CD14-positive monocyte (primary cell): Measurements from ENCODE around the gene FLRT3. TPM values are rescaled to one million over a fixed set of nuclear protein-coding genes. Genes with fewer than 3 reads are reported as not detected.

Experiments used
- DNase-seq, 3 donors: peaks; one replicate each; pipeline ENCODE4 v3.0.0-alpha.2; 2011 to 2022
- H2AFZ ChIP-seq: 2 replicates; pipeline ENCODE4 v1.6.0; 2012; ENCODE audit warnings: mild to moderate bottlenecking, low read depth, low read length, inconsistent platforms; ENCODE audit not compliant: insufficient read depth, poor library complexity, severe bottlenecking
- H3K27ac ChIP-seq, 2 donors: 1 replicate in 1 of 2; 2 replicates in 1 of 2; pipeline ENCODE4 v1.5.1; 2012 to 2013; ENCODE audit warnings: low read length in 2 of 2, control low read depth in 1 of 2, inconsistent platforms in 1 of 2, low read depth in 1 of 2, mild to moderate bottlenecking in 1 of 2
- H3K27me3 ChIP-seq, 2 donors: one replicate each; pipeline versions ENCODE4 v1.6.0 to v1.6.1; 2011 to 2013; ENCODE audit warnings: low read length in 2 of 2; ENCODE audit not compliant: control insufficient read depth in 2 of 2, insufficient read depth in 2 of 2
- H3K36me3 ChIP-seq, 2 donors: replicated peaks in 1 of 2; 1 replicate in 1 of 2; 2 replicates in 1 of 2; pipeline versions ENCODE4 v1.5.1 to v1.6.1; 2012 to 2013; ENCODE audit warnings: low read length in 2 of 2, control low read depth in 1 of 2, inconsistent platforms in 1 of 2, mild to moderate bottlenecking in 1 of 2; ENCODE audit not compliant: insufficient read depth in 2 of 2, control insufficient read depth in 1 of 2
- H3K4me1 ChIP-seq, 2 donors: 1 replicate in 1 of 2; 2 replicates in 1 of 2; pipeline versions ENCODE4 v1.5.1 to v1.6.1; 2012 to 2013; ENCODE audit warnings: low read length in 2 of 2, control low read depth in 1 of 2, inconsistent platforms in 1 of 2, mild to moderate bottlenecking in 1 of 2, moderate library complexity in 1 of 2; ENCODE audit not compliant: insufficient read depth in 2 of 2, control insufficient read depth in 1 of 2
- H3K4me2 ChIP-seq: replicated peaks from 2 replicates; pipeline ENCODE3; 2012; ENCODE audit warnings: low read length, moderate library complexity, mild to moderate bottlenecking; ENCODE audit not compliant: poor library complexity, severe bottlenecking; ENCODE audit errors: extremely low read depth
- H3K4me3 ChIP-seq, 3 experiments: fragments of 200-600 bp in 1 of 3; sonication (generic) in 1 of 3; replicated peaks in 1 of 3; 1 replicate in 2 of 3; 2 replicates in 1 of 3; pipeline ENCODE4 v1.5.1; 2011 to 2013; ENCODE audit warnings: low read length in 3 of 3, mild to moderate bottlenecking in 3 of 3, control low read depth in 2 of 3, low read depth in 2 of 3, inconsistent platforms in 1 of 3, moderate library complexity in 1 of 3
- H3K79me2 ChIP-seq: 2 replicates; pipeline ENCODE4 v1.6.0; 2012; ENCODE audit warnings: mild to moderate bottlenecking, control low read depth, inconsistent platforms, low read length, moderate library complexity; ENCODE audit not compliant: insufficient read depth
- H3K9ac ChIP-seq: 2 replicates; pipeline ENCODE4 v1.6.0; 2017; ENCODE audit warnings: low read length, mild to moderate bottlenecking; ENCODE audit not compliant: insufficient read depth, poor library complexity, severe bottlenecking
- H3K9me3 ChIP-seq, 2 donors: replicated peaks in 1 of 2; 1 replicate in 1 of 2; 2 replicates in 1 of 2; pipeline versions ENCODE4 v1.5.1 to v1.6.1; 2012 to 2013; ENCODE audit warnings: low read length in 2 of 2, control low read depth in 1 of 2; ENCODE audit not compliant: control insufficient read depth in 1 of 2, insufficient read depth in 1 of 2
- H4K20me1 ChIP-seq: 2 replicates; pipeline ENCODE4 v1.6.0; 2012; ENCODE audit warnings: mild to moderate bottlenecking, low read length, control low read depth, moderate library complexity; ENCODE audit not compliant: insufficient read depth
- H3K27ac Mint-ChIP-seq, 7 donors: one replicate each; pipeline ENCODE4 v1.8.0; 2020; ENCODE audit warnings: mild to moderate bottlenecking in 7 of 7, mixed read lengths in 7 of 7, moderate library complexity in 6 of 7, inconsistent platforms in 2 of 7
- H3K27me3 Mint-ChIP-seq, 3 donors: one replicate each; pipeline ENCODE4 v1.8.0; 2021 to 2022; ENCODE audit warnings: low read depth in 3 of 3, mild to moderate bottlenecking in 3 of 3, mixed read lengths in 3 of 3, moderate library complexity in 3 of 3, inconsistent platforms in 1 of 3
- H3K36me3 Mint-ChIP-seq, 2 donors: one replicate each; pipeline ENCODE4 v1.8.0; 2020; ENCODE audit warnings: mixed read lengths in 2 of 2, inconsistent platforms in 1 of 2, mild to moderate bottlenecking in 1 of 2
- H3K4me1 Mint-ChIP-seq: one replicate; pipeline ENCODE4 v1.8.0; 2020; ENCODE audit warnings: mild to moderate bottlenecking, mixed read lengths
- H3K4me3 Mint-ChIP-seq, 2 donors: one replicate each; pipeline ENCODE4 v1.8.0; 2020; ENCODE audit warnings: mild to moderate bottlenecking in 2 of 2, mixed read lengths in 2 of 2, moderate library complexity in 1 of 2
- H3K9me3 Mint-ChIP-seq, 7 donors: one replicate each; pipeline ENCODE4 v1.8.0; 2020 to 2022; ENCODE audit warnings: mixed read lengths in 7 of 7, mild to moderate bottlenecking in 6 of 7, moderate library complexity in 6 of 7, inconsistent platforms in 2 of 7
- WGBS: methylation state at CpG from one replicate; pipeline ENCODE4 v1.1.5; 2013; ENCODE audit warnings: missing lambda C conversion rate; ENCODE audit not compliant: insufficient coverage; 5-methylcytosine and 5-hydroxymethylcytosine counted together
- intact Hi-C, 2 donors: fragments of 100-400 bp; cut with micrococcal nuclease; formaldehyde crosslinking; loops; one replicate each; pipeline versions ENCODE4 v1.15.0 to v1.15.1; 2023
- polyA plus RNA-seq, 3 donors: library from polyadenylated mRNA; depleted of rRNA in 1 of 3; unstranded in 2 of 3; stranded (reverse) in 1 of 3; fragments of 300-500 nt in 2 of 3; fragments of >200 nt in 1 of 3; fragmentation: Illumina TruSeq in 2 of 3; gene quantifications; 1 replicate in 2 of 3; 2 replicates in 1 of 3; pipeline ENCODE4 v1.2.3, GENCODE V29; 2012 to 2021
- TF ChIP-seq, protein P1 (sequence below): fragments of 200-600 bp; IDR thresholded peaks from one replicate; pipeline ENCODE4 v1.8.0; 2022; ENCODE audit warnings: antibody characterized with exemption, mild to moderate bottlenecking

Gene FLRT3
- polyA plus RNA-seq, 3 donors = not detected

DNA sequence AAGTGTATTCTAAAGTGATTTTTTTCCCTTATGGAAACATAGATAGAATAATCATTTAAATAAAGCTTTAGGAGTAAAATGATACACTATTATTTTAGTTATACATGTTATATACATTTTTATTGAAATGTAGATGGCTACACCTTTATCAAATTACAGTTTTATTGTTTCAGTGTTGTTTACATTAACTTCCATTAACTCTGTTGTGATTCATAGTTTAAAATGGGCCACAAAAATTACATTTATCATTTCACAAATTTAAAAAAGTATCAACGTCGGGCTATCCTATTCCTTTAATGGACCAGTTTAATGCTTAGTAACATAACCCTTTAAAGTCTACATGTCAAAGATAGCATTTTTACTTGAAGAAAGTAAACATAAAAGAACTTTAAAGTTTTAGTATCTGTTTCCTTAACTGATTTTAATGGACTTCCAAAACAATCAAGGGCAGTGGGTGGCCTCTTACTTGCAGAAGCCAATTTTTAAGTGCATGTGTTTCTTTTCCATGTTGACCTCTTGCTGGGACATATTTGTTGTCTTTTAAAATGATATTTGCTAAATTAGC is 47.8 kb upstream of the FLRT3 start:
- no CpG with 5 or more reads among the region's 2 CpGs for WGBS
- TF ChIP-seq, protein P1, sequence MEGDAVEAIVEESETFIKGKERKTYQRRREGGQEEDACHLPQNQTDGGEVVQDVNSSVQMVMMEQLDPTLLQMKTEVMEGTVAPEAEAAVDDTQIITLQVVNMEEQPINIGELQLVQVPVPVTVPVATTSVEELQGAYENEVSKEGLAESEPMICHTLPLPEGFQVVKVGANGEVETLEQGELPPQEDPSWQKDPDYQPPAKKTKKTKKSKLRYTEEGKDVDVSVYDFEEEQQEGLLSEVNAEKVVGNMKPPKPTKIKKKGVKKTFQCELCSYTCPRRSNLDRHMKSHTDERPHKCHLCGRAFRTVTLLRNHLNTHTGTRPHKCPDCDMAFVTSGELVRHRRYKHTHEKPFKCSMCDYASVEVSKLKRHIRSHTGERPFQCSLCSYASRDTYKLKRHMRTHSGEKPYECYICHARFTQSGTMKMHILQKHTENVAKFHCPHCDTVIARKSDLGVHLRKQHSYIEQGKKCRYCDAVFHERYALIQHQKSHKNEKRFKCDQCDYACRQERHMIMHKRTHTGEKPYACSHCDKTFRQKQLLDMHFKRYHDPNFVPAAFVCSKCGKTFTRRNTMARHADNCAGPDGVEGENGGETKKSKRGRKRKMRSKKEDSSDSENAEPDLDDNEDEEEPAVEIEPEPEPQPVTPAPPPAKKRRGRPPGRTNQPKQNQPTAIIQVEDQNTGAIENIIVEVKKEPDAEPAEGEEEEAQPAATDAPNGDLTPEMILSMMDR = no peak
- H4K20me1 ChIP-seq = no peaks in the 10 kb centered on the region
- intact Hi-C loops = no loop called here
- Mint-ChIP-seq H3K27me3 (peaks cover 0 to 1% (median 0%) of the 10 kb centered on the region in 3 donors), H3K4me1 (no peaks in the 10 kb centered on the region), H3K27ac (no peak overlapping the region), H3K4me3 (no peak overlapping the region), H3K9me3 (peaks cover 0 to 30% (median 17%) of the 10 kb centered on the region in 7 donors), H3K36me3 (no peaks in the 10 kb centered on the region)
- H3K4me2 ChIP-seq = no peak overlapping the region
- no peak overlapping the region for H3K9ac ChIP-seq
- H3K9me3 ChIP-seq = peaks cover 20 to 23% of the 10 kb centered on the region in 2 donors
- H3K27ac ChIP-seq = no peak overlapping the region
- no peak overlapping the region for H2AFZ ChIP-seq
- no peaks in the 10 kb centered on the region for H3K79me2 ChIP-seq
- H3K36me3 ChIP-seq = no peaks in the 10 kb centered on the region
- no peaks in the 10 kb centered on the region for H3K4me1 ChIP-seq
- H3K4me3 ChIP-seq = no peak overlapping the region
- DNase-seq = no peak
- no peaks in the 10 kb centered on the region for H3K27me3 ChIP-seq

GRCh38 chr20:14384416-14385175 is 47.2 kb upstream of the FLRT3 start:
- Histone ChIP-seq H3K36me3 (no peaks in the 10 kb centered on the region), H3K4me1 (no peaks in the 10 kb centered on the region)
- WGBS = no CpG with 5 or more reads among the region's 1 CpG

More at GRCh38 chr20:14384416-14385175, 47.2 kb upstream of the FLRT3 start:
- Mint-ChIP-seq H3K27ac (no peak overlapping the region), H3K4me1 (no peaks in the 10 kb centered on the region), H3K27me3 (peaks cover 0 to 1% (median 0%) of the 10 kb centered on the region in 3 donors), H3K36me3 (no peaks in the 10 kb centered on the region), H3K4me3 (no peak overlapping the region), H3K9me3 (peaks cover 0 to 30% (median 17%) of the 10 kb centered on the region in 7 donors)
- H3K27ac ChIP-seq = no peak overlapping the region
- intact Hi-C loops = no loop called here
- TF ChIP-seq, protein P1 = no peak
- no peaks in the 10 kb centered on the region for H3K79me2 ChIP-seq
- no peak overlapping the region for H3K4me3 ChIP-seq
- no peaks in the 10 kb centered on the region for H3K27me3 ChIP-seq
- no peak overlapping the region for H3K9ac ChIP-seq
- no peaks in the 10 kb centered on the region for H4K20me1 ChIP-seq
- peaks cover 20 to 23% of the 10 kb centered on the region in 2 donors for H3K9me3 ChIP-seq
- no peak overlapping the region for H3K4me2 ChIP-seq
- DNase-seq = no peak
- no peak overlapping the region for H2AFZ ChIP-seq
